ENCODE measurements around the gene CDR2. TPM values are rescaled to one million over a fixed set of nuclear protein-coding genes. Genes with fewer than 3 reads are reported as not detected.

CDR2 gene
- total and polyA plus RNA-seq, 9 of the 15 experiments (the other 6 are each of a cell fraction or from before 2014, with no cell fraction given) = 4.6 to 30.3 (median 19.9) TPM

DNA sequence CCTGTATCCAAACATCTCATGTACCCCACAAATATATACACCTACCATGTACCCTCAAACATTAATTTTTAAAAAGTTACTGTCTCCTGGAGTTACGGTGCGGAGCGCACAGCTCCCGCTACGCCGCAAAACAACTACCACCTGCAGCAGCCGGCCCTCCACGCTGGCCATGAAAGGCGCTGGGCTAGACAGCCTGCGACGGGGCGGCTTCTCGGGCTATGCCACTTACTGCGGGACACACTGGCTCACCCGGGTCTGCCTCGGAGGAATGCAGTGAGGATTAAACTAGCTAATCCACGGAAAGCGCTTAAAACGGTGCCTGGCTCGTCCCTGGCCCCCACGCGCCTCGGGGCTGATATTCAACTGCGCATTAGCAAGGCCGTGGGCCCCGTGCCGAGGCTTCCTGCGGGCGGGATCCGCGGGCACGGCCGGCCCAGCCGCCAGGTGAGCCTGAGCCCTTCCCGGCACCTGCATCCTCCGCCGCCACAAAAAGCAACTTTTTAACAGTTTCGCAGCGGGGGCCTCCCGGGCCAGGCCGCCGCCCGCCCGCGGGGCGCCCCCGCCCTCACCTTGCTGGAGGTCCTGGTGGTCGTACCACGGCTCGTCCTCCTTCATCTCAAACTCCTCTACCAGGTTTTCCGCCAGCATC lies 633 bp downstream of the CDR2 start (continued):
- TF ChIP-seq, protein P1, sequence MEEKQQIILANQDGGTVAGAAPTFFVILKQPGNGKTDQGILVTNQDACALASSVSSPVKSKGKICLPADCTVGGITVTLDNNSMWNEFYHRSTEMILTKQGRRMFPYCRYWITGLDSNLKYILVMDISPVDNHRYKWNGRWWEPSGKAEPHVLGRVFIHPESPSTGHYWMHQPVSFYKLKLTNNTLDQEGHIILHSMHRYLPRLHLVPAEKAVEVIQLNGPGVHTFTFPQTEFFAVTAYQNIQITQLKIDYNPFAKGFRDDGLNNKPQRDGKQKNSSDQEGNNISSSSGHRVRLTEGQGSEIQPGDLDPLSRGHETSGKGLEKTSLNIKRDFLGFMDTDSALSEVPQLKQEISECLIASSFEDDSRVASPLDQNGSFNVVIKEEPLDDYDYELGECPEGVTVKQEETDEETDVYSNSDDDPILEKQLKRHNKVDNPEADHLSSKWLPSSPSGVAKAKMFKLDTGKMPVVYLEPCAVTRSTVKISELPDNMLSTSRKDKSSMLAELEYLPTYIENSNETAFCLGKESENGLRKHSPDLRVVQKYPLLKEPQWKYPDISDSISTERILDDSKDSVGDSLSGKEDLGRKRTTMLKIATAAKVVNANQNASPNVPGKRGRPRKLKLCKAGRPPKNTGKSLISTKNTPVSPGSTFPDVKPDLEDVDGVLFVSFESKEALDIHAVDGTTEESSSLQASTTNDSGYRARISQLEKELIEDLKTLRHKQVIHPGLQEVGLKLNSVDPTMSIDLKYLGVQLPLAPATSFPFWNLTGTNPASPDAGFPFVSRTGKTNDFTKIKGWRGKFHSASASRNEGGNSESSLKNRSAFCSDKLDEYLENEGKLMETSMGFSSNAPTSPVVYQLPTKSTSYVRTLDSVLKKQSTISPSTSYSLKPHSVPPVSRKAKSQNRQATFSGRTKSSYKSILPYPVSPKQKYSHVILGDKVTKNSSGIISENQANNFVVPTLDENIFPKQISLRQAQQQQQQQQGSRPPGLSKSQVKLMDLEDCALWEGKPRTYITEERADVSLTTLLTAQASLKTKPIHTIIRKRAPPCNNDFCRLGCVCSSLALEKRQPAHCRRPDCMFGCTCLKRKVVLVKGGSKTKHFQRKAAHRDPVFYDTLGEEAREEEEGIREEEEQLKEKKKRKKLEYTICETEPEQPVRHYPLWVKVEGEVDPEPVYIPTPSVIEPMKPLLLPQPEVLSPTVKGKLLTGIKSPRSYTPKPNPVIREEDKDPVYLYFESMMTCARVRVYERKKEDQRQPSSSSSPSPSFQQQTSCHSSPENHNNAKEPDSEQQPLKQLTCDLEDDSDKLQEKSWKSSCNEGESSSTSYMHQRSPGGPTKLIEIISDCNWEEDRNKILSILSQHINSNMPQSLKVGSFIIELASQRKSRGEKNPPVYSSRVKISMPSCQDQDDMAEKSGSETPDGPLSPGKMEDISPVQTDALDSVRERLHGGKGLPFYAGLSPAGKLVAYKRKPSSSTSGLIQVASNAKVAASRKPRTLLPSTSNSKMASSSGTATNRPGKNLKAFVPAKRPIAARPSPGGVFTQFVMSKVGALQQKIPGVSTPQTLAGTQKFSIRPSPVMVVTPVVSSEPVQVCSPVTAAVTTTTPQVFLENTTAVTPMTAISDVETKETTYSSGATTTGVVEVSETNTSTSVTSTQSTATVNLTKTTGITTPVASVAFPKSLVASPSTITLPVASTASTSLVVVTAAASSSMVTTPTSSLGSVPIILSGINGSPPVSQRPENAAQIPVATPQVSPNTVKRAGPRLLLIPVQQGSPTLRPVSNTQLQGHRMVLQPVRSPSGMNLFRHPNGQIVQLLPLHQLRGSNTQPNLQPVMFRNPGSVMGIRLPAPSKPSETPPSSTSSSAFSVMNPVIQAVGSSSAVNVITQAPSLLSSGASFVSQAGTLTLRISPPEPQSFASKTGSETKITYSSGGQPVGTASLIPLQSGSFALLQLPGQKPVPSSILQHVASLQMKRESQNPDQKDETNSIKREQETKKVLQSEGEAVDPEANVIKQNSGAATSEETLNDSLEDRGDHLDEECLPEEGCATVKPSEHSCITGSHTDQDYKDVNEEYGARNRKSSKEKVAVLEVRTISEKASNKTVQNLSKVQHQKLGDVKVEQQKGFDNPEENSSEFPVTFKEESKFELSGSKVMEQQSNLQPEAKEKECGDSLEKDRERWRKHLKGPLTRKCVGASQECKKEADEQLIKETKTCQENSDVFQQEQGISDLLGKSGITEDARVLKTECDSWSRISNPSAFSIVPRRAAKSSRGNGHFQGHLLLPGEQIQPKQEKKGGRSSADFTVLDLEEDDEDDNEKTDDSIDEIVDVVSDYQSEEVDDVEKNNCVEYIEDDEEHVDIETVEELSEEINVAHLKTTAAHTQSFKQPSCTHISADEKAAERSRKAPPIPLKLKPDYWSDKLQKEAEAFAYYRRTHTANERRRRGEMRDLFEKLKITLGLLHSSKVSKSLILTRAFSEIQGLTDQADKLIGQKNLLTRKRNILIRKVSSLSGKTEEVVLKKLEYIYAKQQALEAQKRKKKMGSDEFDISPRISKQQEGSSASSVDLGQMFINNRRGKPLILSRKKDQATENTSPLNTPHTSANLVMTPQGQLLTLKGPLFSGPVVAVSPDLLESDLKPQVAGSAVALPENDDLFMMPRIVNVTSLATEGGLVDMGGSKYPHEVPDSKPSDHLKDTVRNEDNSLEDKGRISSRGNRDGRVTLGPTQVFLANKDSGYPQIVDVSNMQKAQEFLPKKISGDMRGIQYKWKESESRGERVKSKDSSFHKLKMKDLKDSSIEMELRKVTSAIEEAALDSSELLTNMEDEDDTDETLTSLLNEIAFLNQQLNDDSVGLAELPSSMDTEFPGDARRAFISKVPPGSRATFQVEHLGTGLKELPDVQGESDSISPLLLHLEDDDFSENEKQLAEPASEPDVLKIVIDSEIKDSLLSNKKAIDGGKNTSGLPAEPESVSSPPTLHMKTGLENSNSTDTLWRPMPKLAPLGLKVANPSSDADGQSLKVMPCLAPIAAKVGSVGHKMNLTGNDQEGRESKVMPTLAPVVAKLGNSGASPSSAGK (IDR thresholded peaks at IDR 0.05) = peak; percentile 95
- TF ChIP-seq HMGN3 (IDR thresholded peaks at IDR 0.05; ENCODE audit: borderline replicate concordance, extremely low read depth, insufficient read length, low read depth, low read length) (peak; percentile 47), TEAD1 (CRISPR knock-in tag; IDR thresholded peaks at IDR 0.05) (0 out of 4 replicates have a peak, but pooled peaks of 1 of the 2 experiments have one; percentile 29), L3MBTL2 (IDR thresholded peaks at IDR 0.05) (peak; percentile 73), DIDO1 (tag; IDR thresholded peaks at IDR 0.05; ENCODE audit: low read depth) (no peak), POU5F1 (IDR thresholded peaks at IDR 0.05; ENCODE audit: borderline replicate concordance, low read depth, low read length, partially characterized antibody) (no peak)
